Measurements from ENCODE around the gene PLLP.

GRCh38 chr16:57231821-57232350, 52.6 kb downstream of the PLLP start:
- TF ChIP-seq CTCF (conservative IDR thresholded peaks at IDR 0.05), result no peak
- no peak for TF ChIP-seq EZH2 (IDR thresholded peaks at IDR 0.05; ENCODE audit: low read depth)
